Astrocyte (in vitro differentiated cells and primary cell): ENCODE results near the gene DOCK1. TPM values are rescaled to one million over a fixed set of nuclear protein-coding genes. Genes with fewer than 3 reads are reported as not detected.

Source experiments
- DNase-seq: peaks from one replicate; pipeline ENCODE4 v3.0.0-alpha.2; 2010; ENCODE audit warnings: low read depth
- FAIRE-seq: peaks from 2 replicates; lab custom pipeline; 2011; peaks lifted over from hg19 to GRCh38; lab: Jason Lieb, UNC
- H2AFZ ChIP-seq: 2 replicates; pipeline ENCODE4 v1.6.0; 2012; ENCODE audit warnings: low read depth, low read length, inconsistent platforms
- H3K27ac ChIP-seq: 2 replicates; pipeline ENCODE4 v1.5.1; 2011; ENCODE audit warnings: low read depth, low read length, inconsistent platforms
- H3K27me3 ChIP-seq: 2 replicates; pipeline ENCODE4 v1.6.0; 2011; ENCODE audit warnings: low read length, inconsistent platforms; ENCODE audit not compliant: insufficient read depth
- H3K36me3 ChIP-seq: 2 replicates; pipeline ENCODE4 v1.5.1; 2011; ENCODE audit warnings: low read length, inconsistent platforms; ENCODE audit not compliant: insufficient read depth
- H3K4me1 ChIP-seq: 2 replicates; pipeline ENCODE4 v1.5.1; 2011; ENCODE audit warnings: low read length, inconsistent platforms; ENCODE audit not compliant: insufficient read depth
- H3K4me2 ChIP-seq: 2 replicates; pipeline ENCODE4 v1.6.0; 2012; ENCODE audit warnings: low read length, inconsistent platforms
- H3K4me3 ChIP-seq: 2 replicates; pipeline ENCODE4 v1.5.1; 2011; ENCODE audit warnings: low read depth, mild to moderate bottlenecking, low read length, inconsistent platforms; ENCODE audit not compliant: insufficient read depth
- H3K79me2 ChIP-seq: 2 replicates; pipeline ENCODE4 v1.6.0; 2012; ENCODE audit warnings: mild to moderate bottlenecking, low read length, inconsistent platforms; ENCODE audit not compliant: insufficient read depth
- H3K9ac ChIP-seq: 2 replicates; pipeline ENCODE4 v1.6.0; 2012; ENCODE audit warnings: mild to moderate bottlenecking, low read length, inconsistent platforms
- H3K9me3 ChIP-seq: 2 replicates; pipeline ENCODE4 v1.5.1; 2012; ENCODE audit warnings: low read depth, mild to moderate bottlenecking, low read length, inconsistent platforms; ENCODE audit not compliant: insufficient read depth
- H4K20me1 ChIP-seq: 2 replicates; pipeline ENCODE4 v1.6.0; 2012; ENCODE audit warnings: low read length, inconsistent platforms; ENCODE audit not compliant: insufficient read depth
- H3K27ac Mint-ChIP-seq: one replicate; pipeline ENCODE4 v1.8.0; 2021; ENCODE audit warnings: mild to moderate bottlenecking, mixed read lengths; ENCODE audit not compliant: unreplicated experiment
- H3K27me3 Mint-ChIP-seq: one replicate; pipeline ENCODE4 v1.8.0; 2021; ENCODE audit warnings: low read depth, mixed read lengths; ENCODE audit not compliant: unreplicated experiment
- H3K36me3 Mint-ChIP-seq: one replicate; pipeline ENCODE4 v1.8.0; 2021; ENCODE audit warnings: low read depth, mixed read lengths; ENCODE audit not compliant: unreplicated experiment
- H3K4me1 Mint-ChIP-seq: one replicate; pipeline ENCODE4 v1.8.0; 2021; ENCODE audit warnings: low read depth, mixed read lengths; ENCODE audit not compliant: unreplicated experiment
- H3K4me3 Mint-ChIP-seq: one replicate; pipeline ENCODE4 v1.8.0; 2021; ENCODE audit warnings: mild to moderate bottlenecking, moderate library complexity, mixed read lengths; ENCODE audit not compliant: unreplicated experiment
- H3K9me3 Mint-ChIP-seq: one replicate; pipeline ENCODE4 v1.8.0; 2021; ENCODE audit warnings: mild to moderate bottlenecking, mixed read lengths; ENCODE audit not compliant: unreplicated experiment
- EZH2 ChIP-seq: IDR thresholded peaks from 2 replicates; pipeline ENCODE4 v1.6.1; 2012; ENCODE audit warnings: mild to moderate bottlenecking, low read length, inconsistent platforms; ENCODE audit not compliant: insufficient read depth
- total RNA-seq: library from RNA; stranded (reverse); gene quantifications from 2 replicates; pipeline ENCODE4 v1.2.1, GENCODE V29; 2021
- TF ChIP-seq, protein P1 (sequence below): IDR thresholded peaks from 2 replicates; pipeline ENCODE4 v1.5.1; 2011; ENCODE audit warnings: low read depth, mild to moderate bottlenecking, inconsistent platforms, low read length, moderate library complexity; ENCODE audit not compliant: insufficient read depth

DOCK1 gene
- total RNA-seq, 1 donor from 2014 or later = 42.5 TPM

DNA sequence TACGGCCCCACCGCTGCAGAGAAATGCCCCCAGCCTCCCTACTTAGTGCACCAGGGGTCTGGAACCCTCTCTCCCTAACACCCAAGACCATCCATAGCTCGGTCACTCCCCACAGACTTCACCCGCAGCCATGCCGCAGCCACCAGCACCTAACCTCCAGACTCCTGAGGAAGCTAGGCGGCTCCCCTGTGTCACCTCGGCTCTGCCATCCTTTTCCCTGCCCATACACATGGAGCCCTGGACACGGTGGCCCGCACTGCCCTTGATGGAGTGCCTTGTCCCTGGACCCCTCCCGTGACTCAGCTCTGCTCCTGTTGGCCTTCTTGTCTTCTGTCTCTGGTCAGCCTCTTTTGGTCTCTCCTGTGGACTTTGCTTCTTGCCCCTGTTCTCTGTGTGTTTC, 183.7 kb downstream of the DOCK1 start:
- Mint-ChIP-seq H3K4me1 (no peaks in the 10 kb centered on the region), H3K27ac (no peak overlapping the region), H3K9me3 (no peaks in the 10 kb centered on the region), H3K4me3 (no peak overlapping the region), H3K27me3 (no peaks in the 10 kb centered on the region), H3K36me3 (peaks cover 22% of the 10 kb centered on the region)
- H3K9me3 ChIP-seq = no peaks in the 10 kb centered on the region
- H4K20me1 ChIP-seq = peaks cover 48% of the 10 kb centered on the region
- H3K27ac ChIP-seq = no peak overlapping the region
- H2AFZ ChIP-seq = no peak overlapping the region
- no peaks in the 10 kb centered on the region for H3K27me3 ChIP-seq
- TF ChIP-seq, protein P1, sequence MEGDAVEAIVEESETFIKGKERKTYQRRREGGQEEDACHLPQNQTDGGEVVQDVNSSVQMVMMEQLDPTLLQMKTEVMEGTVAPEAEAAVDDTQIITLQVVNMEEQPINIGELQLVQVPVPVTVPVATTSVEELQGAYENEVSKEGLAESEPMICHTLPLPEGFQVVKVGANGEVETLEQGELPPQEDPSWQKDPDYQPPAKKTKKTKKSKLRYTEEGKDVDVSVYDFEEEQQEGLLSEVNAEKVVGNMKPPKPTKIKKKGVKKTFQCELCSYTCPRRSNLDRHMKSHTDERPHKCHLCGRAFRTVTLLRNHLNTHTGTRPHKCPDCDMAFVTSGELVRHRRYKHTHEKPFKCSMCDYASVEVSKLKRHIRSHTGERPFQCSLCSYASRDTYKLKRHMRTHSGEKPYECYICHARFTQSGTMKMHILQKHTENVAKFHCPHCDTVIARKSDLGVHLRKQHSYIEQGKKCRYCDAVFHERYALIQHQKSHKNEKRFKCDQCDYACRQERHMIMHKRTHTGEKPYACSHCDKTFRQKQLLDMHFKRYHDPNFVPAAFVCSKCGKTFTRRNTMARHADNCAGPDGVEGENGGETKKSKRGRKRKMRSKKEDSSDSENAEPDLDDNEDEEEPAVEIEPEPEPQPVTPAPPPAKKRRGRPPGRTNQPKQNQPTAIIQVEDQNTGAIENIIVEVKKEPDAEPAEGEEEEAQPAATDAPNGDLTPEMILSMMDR = no peak
- TF ChIP-seq EZH2 = no peak
- H3K9ac ChIP-seq = no peak overlapping the region
- H3K4me2 ChIP-seq = no peak overlapping the region
- H3K4me3 ChIP-seq = no peak overlapping the region
- no peaks in the 10 kb centered on the region for H3K4me1 ChIP-seq
- peaks cover 4% of the 10 kb centered on the region for H3K36me3 ChIP-seq
- DNase-seq (no peak), FAIRE-seq (no peak)
- no peaks in the 10 kb centered on the region for H3K79me2 ChIP-seq

DNA sequence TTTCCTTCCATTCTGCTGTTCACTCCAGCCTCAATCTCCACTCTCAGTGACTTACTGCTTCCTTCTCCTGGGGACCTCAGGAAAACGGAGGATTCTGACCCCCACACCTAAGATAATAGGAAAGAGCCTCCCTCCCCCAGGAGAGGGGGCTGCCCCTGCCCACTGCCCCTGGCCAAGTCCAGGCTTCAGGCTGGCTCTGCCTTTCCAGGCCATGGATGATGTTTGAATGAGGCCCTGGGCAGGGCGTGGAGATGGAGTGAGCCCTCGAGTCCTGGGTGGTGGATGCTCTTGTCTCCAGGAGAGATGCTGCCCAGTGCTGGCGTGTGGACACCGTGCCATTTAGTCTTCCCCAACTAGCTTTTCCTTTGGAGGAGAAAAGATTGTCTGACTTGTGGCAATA, 184.2 kb downstream of the DOCK1 start:
- peaks cover 51% of the 10 kb centered on the region for H4K20me1 ChIP-seq
- H3K27me3 Mint-ChIP-seq = no peaks in the 10 kb centered on the region
- H3K27ac Mint-ChIP-seq = no peak overlapping the region
- H3K27ac ChIP-seq = no peak overlapping the region
- H3K9me3 Mint-ChIP-seq = no peaks in the 10 kb centered on the region
- H2AFZ ChIP-seq = no peak overlapping the region
- TF ChIP-seq EZH2 = no peak
- TF ChIP-seq, protein P1 = no peak
- H3K36me3 ChIP-seq = peaks cover 8% of the 10 kb centered on the region
- no peaks in the 10 kb centered on the region for H3K4me1 ChIP-seq
- H3K4me1 Mint-ChIP-seq = no peaks in the 10 kb centered on the region
- peaks cover 22% of the 10 kb centered on the region for H3K36me3 Mint-ChIP-seq
- no peak for FAIRE-seq
- no peak overlapping the region for H3K4me3 ChIP-seq
- H3K9me3 ChIP-seq = no peaks in the 10 kb centered on the region
- H3K4me3 Mint-ChIP-seq = no peak overlapping the region
- no peak overlapping the region for H3K9ac ChIP-seq
- no peak for DNase-seq
- H3K4me2 ChIP-seq = no peak overlapping the region
- no peaks in the 10 kb centered on the region for H3K79me2 ChIP-seq
- no peaks in the 10 kb centered on the region for H3K27me3 ChIP-seq

- Mint-ChIP-seq H3K9me3 (no peaks in the 10 kb centered on the region), H3K27ac (no peak overlapping the region), H3K4me1 (no peaks in the 10 kb centered on the region), H3K36me3 (peaks cover 18% of the 10 kb centered on the region), H3K4me3 (no peak overlapping the region), H3K27me3 (no peaks in the 10 kb centered on the region)
- Histone ChIP-seq H3K9ac (no peak overlapping the region), H3K9me3 (no peaks in the 10 kb centered on the region), H3K4me3 (no peak overlapping the region), H3K27me3 (no peaks in the 10 kb centered on the region), H3K36me3 (peaks cover 10% of the 10 kb centered on the region), H3K79me2 (no peaks in the 10 kb centered on the region), H3K4me1 (no peaks in the 10 kb centered on the region), H4K20me1 (peaks cover 51% of the 10 kb centered on the region), H3K4me2 (no peak overlapping the region), H3K27ac (no peak overlapping the region), H2AFZ (no peak overlapping the region)
- FAIRE-seq (no peak), DNase-seq (no peak)
- TF ChIP-seq, protein P1 = no peak
These were observed 184.9 kb downstream of the DOCK1 start for GRCh38 chr10:127090138-127090537.
